HepG2 (cell line): Measurements from ENCODE around the gene MIDN. TPM values are rescaled to one million over a fixed set of nuclear protein-coding genes. Genes with fewer than 3 reads are reported as not detected.

Source experiments
- CENPBD1 ChIP-seq: sonication (generic); formaldehyde crosslinking; IDR thresholded peaks from 2 replicates; pipeline ENCODE4 v1.8.0; 2022; ENCODE audit warnings: missing genetic modification reagents, low read depth, mild to moderate bottlenecking, borderline replicate concordance
- ELF4 ChIP-seq: sonication (generic); formaldehyde crosslinking; IDR thresholded peaks from 2 replicates; pipeline ENCODE4 v1.5.0; 2020; ENCODE audit warnings: missing genetic modification reagents, mild to moderate bottlenecking, moderate library complexity, borderline replicate concordance
- HDAC1 ChIP-seq: sonication (generic); formaldehyde crosslinking; IDR thresholded peaks from 2 replicates; pipeline ENCODE4 v1.5.1; 2020; ENCODE audit warnings: mild to moderate bottlenecking, missing genetic modification reagents
- HOXA5 ChIP-seq: sonication (generic); formaldehyde crosslinking; IDR thresholded peaks from 2 replicates; pipeline ENCODE4 v1.4.0; 2020; ENCODE audit warnings: missing genetic modification reagents
- KLF9 ChIP-seq: IDR thresholded peaks from 2 replicates; pipeline ENCODE4 v1.6.1; 2016; ENCODE audit warnings: low read depth
- MAFK ChIP-seq, 2 experiments: IDR thresholded peaks in 1 of 2; conservative IDR thresholded peaks in 1 of 2; 2 replicates each; pipeline ENCODE4 v1.6.1; 2011; ENCODE audit warnings: improper control_type of control experiment in 2 of 2, low read length in 2 of 2
- MTA3 ChIP-seq: sonication (generic); formaldehyde crosslinking; IDR thresholded peaks from 2 replicates; pipeline ENCODE4 v1.4.0; 2020; ENCODE audit warnings: missing genetic modification reagents
- PHF5A ChIP-seq: IDR thresholded peaks from one replicate; pipeline ENCODE4 v1.6.1; 2018; ENCODE audit warnings: low read depth, missing genetic modification reagents; ENCODE audit not compliant: unreplicated experiment
- RAD51 ChIP-seq: fragments of 450-650 bp; IDR thresholded peaks from 2 replicates; pipeline ENCODE4 v1.6.1; 2016; ENCODE audit warnings: borderline replicate concordance
- SRSF1 ChIP-seq: fragments of 200-400 bp; formaldehyde crosslinking; optimal IDR thresholded peaks from 2 replicates; pipeline ENCODE3; 2017; ENCODE audit warnings: mild to moderate bottlenecking, low read depth, low read length, moderate library complexity
- ZBTB7B ChIP-seq: sonication (generic); formaldehyde crosslinking; IDR thresholded peaks from 2 replicates; pipeline ENCODE4 v1.4.0; 2020; ENCODE audit warnings: missing genetic modification reagents
- ZNF512B ChIP-seq: sonication (generic); formaldehyde crosslinking; IDR thresholded peaks from 2 replicates; pipeline ENCODE4 v1.5.1; 2020; ENCODE audit warnings: missing genetic modification reagents, mild to moderate bottlenecking, borderline replicate concordance
- ZNF737 ChIP-seq: sonication (generic); formaldehyde crosslinking; IDR thresholded peaks from 2 replicates; pipeline ENCODE4 v1.5.0; 2020; ENCODE audit warnings: missing genetic modification reagents, mild to moderate bottlenecking, borderline replicate concordance
- polyA plus RNA-seq, 8 experiments: library from polyadenylated mRNA; depleted of rRNA in 3 of 8; stranded (reverse) in 7 of 8; unstranded in 1 of 8; fragments of >200 nt; fragmentation: Illumina TruSeq in 4 of 8; extraction: Trizol in 4 of 8; gene quantifications; 2 replicates each; pipeline versions ENCODE4 v1.2.1 to v1.2.3, GENCODE V29; 2011 to 2016; ENCODE audit warnings: low read depth in 4 of 8, missing spikeins in 1 of 8, mixed read lengths in 1 of 8; ENCODE audit not compliant: insufficient read depth in 1 of 8
- total RNA-seq, 5 experiments: library from RNA; depleted of rRNA; stranded (reverse); fragments of >200 nt; fragmentation: Illumina TruSeq; extraction: Trizol; gene quantifications; 2 replicates each; pipeline ENCODE4 v1.2.3, GENCODE V29; 2016; ENCODE audit warnings: low read depth in 1 of 5
- TF ChIP-seq, protein P1 (sequence below): IDR thresholded peaks from 2 replicates; pipeline ENCODE4 v1.6.1; 2016; ENCODE audit warnings: low read depth, control low read depth
- TF ChIP-seq, protein P2 (sequence below): IDR thresholded peaks from 2 replicates; pipeline ENCODE4 v1.4.0; 2020; ENCODE audit warnings: mild to moderate bottlenecking, missing genetic modification reagents
- TF ChIP-seq, protein P3 (sequence below): sonication (generic); formaldehyde crosslinking; IDR thresholded peaks from 2 replicates; pipeline ENCODE4 v1.4.0; 2020; ENCODE audit warnings: missing genetic modification reagents
- TF ChIP-seq, protein P4 (sequence below): sonication (generic); formaldehyde crosslinking; IDR thresholded peaks from 2 replicates; pipeline ENCODE4 v1.8.1; 2023; ENCODE audit warnings: mild to moderate bottlenecking, moderate library complexity, missing genetic modification reagents

MIDN gene
- total and polyA plus RNA-seq, 2 of the 13 experiments (the other 11 are each of a cell fraction or from before 2014, with no cell fraction given) = 8.4 to 18.0 TPM

DNA sequence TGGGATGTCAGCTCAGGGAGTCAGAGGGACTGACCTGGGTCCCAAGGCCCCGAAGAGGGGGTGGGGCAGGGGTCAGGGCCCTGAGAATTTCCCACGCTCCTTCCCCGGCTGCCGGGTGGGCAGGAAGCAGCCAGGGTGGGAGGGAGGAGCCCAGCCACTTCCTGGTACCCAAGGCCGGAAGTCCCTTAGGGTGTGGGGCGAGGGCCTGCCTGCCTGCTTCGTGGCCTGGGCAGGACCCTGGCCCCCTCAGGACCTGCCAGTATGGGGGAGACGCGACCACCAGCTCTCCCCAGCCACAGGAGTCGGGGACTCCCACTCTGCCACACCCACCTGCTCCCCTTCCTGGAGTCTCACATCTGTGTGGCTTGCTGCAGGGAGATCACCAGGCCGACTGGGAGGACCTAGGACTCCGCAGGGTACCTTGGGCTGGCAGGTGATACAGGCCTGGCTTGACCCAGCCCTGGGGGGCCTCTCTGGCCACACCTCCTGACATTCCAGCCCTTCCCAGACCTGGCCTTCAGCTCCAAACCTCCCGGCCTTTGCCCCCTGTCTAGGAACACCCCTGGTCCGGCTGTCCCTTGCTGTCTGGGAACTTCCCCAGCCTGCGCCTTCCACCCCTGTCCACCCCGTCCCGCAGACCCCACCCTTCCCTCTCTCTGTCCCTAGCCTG lies 11.0 kb downstream of the MIDN start (continued):
- TF ChIP-seq, protein P1, sequence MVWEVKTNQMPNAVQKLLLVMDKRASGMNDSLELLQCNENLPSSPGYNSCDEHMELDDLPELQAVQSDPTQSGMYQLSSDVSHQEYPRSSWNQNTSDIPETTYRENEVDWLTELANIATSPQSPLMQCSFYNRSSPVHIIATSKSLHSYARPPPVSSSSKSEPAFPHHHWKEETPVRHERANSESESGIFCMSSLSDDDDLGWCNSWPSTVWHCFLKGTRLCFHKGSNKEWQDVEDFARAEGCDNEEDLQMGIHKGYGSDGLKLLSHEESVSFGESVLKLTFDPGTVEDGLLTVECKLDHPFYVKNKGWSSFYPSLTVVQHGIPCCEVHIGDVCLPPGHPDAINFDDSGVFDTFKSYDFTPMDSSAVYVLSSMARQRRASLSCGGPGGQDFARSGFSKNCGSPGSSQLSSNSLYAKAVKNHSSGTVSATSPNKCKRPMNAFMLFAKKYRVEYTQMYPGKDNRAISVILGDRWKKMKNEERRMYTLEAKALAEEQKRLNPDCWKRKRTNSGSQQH = no peak
- no peak for TF ChIP-seq MTA3 (CRISPR knock-in tag)
- TF ChIP-seq CENPBD1 (CRISPR knock-in tag) = no peak
- TF ChIP-seq HDAC1 (CRISPR knock-in tag) = peak; percentile 89
- TF ChIP-seq ZBTB7B = peak; percentile 94; the same call in 1 of the 2 replicates
- TF ChIP-seq ZNF512B (CRISPR knock-in tag) = peak; percentile 73; the same call in 1 of the 2 replicates
- TF ChIP-seq SRSF1 = peak; percentile 92
- TF ChIP-seq KLF9 = peak; percentile 45; the same call in 1 of the 2 replicates
- TF ChIP-seq PHF5A (CRISPR knock-in tag) = no peak
- no peak for TF ChIP-seq RAD51
- TF ChIP-seq ZNF737 = no peak
- TF ChIP-seq ELF4 (CRISPR knock-in tag) = peak; percentile 97
- TF ChIP-seq MAFK (conservative IDR thresholded peaks at IDR 0.05 in 1 of 2, IDR thresholded peaks at IDR 0.05 in 1 of 2; ENCODE audit: low read length in 2 of 2) = no peak
- peak; percentile 69 for TF ChIP-seq HOXA5 (CRISPR knock-in tag)
- TF ChIP-seq, protein P2, sequence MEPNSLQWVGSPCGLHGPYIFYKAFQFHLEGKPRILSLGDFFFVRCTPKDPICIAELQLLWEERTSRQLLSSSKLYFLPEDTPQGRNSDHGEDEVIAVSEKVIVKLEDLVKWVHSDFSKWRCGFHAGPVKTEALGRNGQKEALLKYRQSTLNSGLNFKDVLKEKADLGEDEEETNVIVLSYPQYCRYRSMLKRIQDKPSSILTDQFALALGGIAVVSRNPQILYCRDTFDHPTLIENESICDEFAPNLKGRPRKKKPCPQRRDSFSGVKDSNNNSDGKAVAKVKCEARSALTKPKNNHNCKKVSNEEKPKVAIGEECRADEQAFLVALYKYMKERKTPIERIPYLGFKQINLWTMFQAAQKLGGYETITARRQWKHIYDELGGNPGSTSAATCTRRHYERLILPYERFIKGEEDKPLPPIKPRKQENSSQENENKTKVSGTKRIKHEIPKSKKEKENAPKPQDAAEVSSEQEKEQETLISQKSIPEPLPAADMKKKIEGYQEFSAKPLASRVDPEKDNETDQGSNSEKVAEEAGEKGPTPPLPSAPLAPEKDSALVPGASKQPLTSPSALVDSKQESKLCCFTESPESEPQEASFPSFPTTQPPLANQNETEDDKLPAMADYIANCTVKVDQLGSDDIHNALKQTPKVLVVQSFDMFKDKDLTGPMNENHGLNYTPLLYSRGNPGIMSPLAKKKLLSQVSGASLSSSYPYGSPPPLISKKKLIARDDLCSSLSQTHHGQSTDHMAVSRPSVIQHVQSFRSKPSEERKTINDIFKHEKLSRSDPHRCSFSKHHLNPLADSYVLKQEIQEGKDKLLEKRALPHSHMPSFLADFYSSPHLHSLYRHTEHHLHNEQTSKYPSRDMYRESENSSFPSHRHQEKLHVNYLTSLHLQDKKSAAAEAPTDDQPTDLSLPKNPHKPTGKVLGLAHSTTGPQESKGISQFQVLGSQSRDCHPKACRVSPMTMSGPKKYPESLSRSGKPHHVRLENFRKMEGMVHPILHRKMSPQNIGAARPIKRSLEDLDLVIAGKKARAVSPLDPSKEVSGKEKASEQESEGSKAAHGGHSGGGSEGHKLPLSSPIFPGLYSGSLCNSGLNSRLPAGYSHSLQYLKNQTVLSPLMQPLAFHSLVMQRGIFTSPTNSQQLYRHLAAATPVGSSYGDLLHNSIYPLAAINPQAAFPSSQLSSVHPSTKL (CRISPR knock-in tag) = peak; percentile 60; the same call in 1 of the 2 replicates
- TF ChIP-seq, protein P3, sequence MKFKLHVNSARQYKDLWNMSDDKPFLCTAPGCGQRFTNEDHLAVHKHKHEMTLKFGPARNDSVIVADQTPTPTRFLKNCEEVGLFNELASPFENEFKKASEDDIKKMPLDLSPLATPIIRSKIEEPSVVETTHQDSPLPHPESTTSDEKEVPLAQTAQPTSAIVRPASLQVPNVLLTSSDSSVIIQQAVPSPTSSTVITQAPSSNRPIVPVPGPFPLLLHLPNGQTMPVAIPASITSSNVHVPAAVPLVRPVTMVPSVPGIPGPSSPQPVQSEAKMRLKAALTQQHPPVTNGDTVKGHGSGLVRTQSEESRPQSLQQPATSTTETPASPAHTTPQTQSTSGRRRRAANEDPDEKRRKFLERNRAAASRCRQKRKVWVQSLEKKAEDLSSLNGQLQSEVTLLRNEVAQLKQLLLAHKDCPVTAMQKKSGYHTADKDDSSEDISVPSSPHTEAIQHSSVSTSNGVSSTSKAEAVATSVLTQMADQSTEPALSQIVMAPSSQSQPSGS = peak; percentile 57; the same call in 1 of the 2 replicates
- TF ChIP-seq, protein P4, sequence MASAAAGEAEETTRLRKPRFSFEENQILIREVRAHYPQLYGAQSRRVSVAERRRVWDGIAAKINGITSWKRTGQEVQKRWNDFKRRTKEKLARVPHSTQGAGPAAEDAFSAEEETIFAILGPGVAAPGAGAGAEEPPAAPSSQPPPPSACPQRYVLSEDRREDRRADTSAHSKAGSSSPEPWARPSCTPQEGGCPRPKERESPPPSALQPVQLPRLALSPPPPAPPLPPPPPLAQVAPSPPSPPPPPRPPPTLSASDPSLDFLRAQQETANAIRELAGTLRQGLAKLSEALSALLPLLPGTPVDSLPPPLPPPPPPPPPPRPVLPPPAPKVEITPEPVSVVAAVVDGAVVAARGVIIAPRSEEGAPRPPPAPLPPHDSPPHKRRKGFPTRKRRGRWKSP = peak; percentile 76
